Activated CD8-positive, alpha-beta memory T cell treated with anti-CD3 and anti-CD28 coated beads for 4 hours (primary cell): ENCODE data around the gene RHO.

Experiments
- DNase-seq, 2 donors: peaks; one replicate each; pipeline ENCODE4 v3.0.0-alpha.2; 2020; ENCODE audit warnings: low read depth in 2 of 2

The RHO gene

DNA sequence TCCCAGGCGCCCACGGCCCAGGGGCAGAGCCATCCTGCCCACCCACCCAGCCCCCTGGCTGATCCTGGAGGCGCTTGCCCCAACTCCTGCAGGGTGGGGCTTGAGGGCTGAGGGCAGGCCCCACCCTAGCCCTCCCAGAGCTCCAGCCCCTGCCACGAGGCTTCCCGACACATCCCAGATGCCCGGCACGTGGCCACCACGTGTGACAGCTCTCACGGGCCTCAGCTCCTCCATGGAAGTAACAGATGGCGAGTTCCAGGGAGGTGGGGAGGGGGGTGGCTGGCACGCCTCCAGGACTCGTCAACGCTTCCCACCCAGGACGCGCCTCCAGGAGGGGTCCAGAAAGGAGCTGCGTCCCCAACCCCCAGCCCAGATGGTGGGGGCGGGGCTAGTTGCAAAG is 48.9 kb downstream of the RHO start:
- no peak for DNase-seq

- no peak for DNase-seq
Observed at GRCh38 chr3:129577925-129578786, 49.7 kb downstream of the RHO start.

GRCh38 chr3:129579991-129580390 is 51.6 kb downstream of the RHO start:
- no peak for DNase-seq

DNA sequence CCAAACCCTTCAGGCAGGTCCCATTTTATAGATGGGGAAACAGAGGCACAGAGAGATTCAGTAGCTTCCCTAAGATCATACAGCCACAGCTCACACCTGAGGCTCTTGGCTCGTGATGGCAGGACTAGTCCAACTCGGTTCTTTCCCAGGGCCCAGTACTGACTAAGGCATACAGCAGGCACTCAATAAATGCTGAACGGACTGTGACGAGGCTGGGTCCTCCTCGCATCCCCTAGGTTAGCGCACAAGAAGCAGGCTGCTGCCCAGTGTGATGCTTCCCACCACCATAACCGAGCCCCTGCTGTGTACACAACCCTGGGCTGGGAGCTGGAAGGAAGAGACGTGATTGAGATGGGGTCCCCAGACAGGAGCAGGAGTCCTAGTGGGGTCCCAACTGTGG is 53.2 kb downstream of the RHO start:
- no peak for DNase-seq

DNA sequence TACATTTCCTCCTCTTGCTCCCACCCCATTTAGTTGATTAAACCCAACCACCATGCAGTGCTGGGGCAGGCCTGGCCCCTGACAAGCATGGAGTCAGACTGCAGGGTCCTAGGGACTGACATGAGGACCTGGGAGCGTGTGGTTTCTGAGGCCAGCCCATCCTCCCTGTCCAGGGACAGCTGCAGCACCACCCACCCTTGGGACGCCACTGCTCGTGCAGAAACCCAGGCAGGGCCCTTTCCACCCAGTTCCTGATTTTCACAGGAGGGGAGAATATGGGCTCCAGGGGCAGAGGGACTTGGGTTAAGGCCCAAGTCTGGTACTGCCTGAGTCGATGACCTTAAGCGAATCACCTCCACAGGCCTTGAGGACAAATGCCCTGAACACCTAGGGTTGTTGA is 54.4 kb downstream of the RHO start:
- DNase-seq: no peak

- DNase-seq: no peak
Observed at GRCh38 chr3:129583289-129583688, 54.9 kb downstream of the RHO start.

DNA sequence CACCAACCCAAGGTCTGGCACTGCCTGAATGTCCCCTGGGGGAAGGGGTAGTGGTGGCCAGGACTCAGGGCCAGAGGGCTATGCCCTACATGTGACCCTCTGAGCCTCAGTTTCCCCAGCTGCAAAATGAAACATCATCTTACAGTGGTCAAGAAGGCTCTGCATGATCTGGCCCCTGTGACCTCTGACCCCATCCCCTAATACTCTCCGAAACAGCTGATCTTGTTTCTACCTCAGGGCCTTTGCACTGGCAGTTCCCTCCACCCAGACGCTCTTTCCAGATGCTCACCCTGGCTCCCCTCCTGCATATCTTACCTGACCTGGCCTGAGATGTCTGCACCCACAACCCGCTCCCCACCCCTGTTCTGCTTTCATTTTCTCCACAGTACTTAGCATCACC is 56.2 kb downstream of the RHO start:
- DNase-seq: no peak
